Hypothalamus (tissue), 51 donors: ENCODE data around the gene TMEM145.
"Not testable (repeated sequence)": the region's sequence is repeated elsewhere in the genome, so short reads cannot be mapped to it uniquely, and the experiment has no call there.

Source experiments
- DNase-seq, 51 donors: peaks; one replicate each; lab custom pipeline; 2025; lab: John Stamatoyannopoulos, UW

The TMEM145 gene

GRCh38 chr19:42332059-42332458, 18.9 kb downstream of the TMEM145 start:
- no peak for DNase-seq

- DNase-seq: no peak
These were observed 19.9 kb downstream of the TMEM145 start for GRCh38 chr19:42333018-42333417.

DNA sequence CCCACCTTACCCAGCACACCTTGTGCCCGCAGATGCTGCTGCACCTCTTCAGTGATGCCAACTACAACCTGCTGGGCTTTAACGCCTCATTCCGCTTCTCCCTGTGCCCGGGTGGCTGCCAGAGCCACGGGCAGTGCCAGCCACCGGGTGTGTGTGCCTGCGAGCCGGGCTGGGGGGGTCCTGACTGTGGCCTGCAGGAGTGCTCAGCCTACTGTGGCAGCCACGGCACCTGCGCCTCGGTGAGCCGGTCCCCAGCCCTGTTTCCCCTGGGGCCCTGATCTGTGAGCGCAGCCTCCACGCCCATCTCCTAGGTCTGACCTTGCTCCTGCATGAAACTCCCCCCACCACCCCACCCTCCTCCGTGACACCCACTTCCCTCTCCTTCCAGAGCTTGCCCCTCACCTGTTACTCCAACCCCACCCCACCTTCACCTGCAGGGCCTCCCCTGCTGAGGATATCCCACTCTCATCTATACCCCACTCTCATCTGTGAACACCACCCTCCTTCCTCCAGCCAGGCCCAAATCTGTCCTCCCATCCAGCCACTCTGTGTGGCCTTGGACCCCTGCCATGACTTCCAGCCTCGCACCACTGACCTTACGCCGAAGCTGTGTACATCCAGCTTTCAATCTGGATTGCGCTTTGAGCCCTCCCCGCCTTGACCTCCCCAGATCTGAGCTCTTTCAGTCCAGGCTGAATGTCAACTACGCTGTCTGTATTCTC, 21.0 kb downstream of the TMEM145 start:
- no peak for DNase-seq

- no peak for DNase-seq
These were observed 21.7 kb downstream of the TMEM145 start for GRCh38 chr19:42334697-42335373.

DNA sequence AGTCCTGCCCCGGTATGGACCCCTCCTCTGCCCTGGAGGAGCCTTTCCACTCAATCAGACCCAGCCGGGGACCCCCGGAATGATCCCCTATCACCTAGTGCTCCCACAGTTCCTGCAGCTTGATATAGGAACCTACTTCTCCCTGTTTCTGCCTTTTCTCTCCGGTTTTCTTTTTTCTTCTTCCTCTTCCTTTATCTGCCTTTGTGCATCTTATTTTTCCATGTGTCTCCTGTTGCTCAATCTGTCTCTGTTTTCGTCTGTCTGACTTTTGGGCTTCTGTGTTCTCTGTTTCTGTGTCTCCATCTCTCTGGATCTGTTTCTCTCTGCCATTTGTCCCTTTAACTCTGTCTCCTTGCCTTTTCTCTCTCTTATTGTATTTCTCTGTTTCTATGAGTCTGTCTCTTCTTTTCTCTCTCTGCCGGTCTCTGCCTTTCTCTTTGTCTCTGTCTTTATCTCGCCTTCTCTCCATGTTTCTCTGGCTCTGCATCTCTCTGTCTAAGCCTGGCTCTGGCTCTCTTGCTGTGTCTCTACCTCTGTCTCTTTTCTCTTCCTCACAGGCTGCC, 22.3 kb downstream of the TMEM145 start:
- DNase-seq: no peak

- no peak for DNase-seq
These were observed 22.9 kb downstream of the TMEM145 start for GRCh38 chr19:42335971-42336370.

- not testable (repeated sequence) for DNase-seq
These were observed 26.2 kb downstream of the TMEM145 start for GRCh38 chr19:42339126-42339860.

DNA sequence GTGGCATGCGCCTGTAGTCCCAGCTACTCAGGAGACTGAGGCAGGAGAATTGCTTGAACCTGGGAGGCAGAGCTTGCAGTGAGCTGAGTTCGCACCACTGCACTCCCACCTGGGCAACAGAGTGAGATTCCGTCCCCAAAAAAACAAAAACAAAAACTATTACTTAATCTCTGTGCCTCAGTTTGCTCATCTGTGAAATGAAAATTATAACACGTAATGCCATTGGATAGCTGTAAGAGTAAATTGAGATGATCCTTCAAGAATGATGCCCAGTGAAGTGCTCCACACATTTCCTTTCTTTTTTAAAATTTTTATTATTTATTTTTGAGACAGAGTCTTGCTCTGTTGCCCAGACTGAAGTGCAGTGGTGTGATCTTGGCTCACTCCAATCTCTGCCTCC, 26.8 kb downstream of the TMEM145 start:
- DNase-seq: not testable (repeated sequence)

DNA sequence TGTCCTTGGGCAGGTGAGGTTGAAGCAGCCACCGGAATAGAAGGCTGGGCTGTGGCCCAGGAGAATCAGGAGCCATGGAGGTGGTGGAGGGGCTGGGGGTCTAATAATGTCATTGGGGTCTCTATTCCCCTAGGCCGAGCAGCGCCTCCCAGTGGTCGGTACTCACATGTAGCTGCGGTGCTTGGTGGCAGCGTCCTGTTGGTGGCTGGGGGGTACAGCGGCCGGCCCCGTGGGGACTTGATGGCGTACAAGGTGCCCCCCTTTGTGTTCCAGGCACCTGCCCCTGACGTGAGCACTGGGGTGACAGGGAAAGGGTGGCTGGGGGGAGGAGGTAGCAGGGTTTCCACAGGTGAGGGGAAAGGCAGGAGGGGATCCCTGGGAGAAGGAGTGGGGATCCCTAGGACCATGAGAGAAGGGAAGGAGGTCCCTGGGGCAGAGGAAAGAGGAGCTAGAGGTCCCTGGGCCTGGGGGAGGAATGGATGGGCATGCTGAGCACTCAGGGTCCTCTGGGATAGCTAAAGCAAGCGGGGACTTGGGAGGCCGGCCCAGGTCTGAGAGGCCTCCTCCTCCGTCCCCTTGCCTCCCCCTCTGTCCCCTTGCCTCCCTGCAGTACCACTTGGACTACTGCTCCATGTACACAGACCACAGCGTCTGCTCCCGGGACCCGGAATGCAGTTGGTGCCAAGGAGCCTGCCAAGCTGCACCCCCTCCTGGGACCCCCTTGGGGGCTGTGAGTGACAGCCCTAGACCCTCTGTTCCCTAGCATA, 30.4 kb downstream of the TMEM145 start:
- no peak for DNase-seq

DNA sequence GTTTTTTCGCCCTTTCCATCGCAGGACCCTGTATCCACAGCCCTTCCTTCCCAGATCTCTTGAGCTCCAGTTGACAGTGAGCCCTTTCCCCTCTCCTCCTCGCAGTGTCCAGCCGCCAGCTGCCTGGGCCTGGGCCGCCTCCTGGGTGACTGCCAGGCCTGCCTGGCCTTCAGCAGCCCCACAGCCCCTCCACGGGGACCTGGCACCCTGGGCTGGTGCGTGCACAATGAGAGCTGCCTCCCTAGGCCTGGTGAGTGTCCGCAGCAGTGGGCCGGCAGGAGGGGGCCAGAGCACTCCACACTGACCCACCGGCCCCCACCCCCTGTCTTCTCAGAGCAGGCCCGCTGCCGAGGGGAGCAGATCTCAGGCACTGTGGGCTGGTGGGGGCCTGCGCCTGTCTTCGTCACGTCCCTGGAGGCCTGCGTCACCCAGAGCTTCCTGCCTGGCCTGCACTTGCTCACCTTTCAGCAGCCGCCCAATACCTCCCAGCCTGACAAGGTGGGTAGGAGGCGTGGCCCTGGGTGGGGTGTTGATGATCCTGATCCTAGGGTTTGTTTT, 31.3 kb downstream of the TMEM145 start:
- DNase-seq: no peak

DNA sequence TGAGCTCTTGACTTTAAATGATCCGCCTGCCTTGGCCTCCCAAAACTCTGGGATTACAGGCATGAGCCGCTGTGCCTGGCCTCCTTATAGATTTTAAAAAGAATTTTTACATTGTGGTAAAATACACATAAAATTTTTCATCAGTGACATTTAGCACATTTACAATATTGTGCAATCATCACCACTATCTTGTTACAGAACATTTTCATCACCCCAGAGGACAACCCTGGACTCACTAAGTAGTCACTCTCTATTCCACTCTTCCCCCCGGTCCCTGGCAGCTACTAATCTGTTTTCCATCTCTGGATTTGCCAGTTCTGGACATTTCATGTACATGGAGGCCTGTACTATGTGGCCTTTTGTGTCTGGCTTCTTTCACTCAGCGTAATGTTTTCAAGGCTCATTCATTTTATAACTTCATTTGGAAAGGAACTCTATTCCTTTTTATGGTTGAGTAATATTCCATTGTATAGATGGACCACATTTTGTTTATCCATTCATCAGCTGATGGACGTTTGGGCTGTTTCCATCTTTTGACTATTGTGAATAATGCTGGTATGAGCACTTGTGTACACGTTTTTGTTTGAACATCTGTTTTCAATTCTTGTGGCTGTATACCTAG, 32.2 kb downstream of the TMEM145 start:
- DNase-seq: no peak

- DNase-seq: no peak
These were observed 35.1 kb downstream of the TMEM145 start for GRCh38 chr19:42348211-42348610.

DNA sequence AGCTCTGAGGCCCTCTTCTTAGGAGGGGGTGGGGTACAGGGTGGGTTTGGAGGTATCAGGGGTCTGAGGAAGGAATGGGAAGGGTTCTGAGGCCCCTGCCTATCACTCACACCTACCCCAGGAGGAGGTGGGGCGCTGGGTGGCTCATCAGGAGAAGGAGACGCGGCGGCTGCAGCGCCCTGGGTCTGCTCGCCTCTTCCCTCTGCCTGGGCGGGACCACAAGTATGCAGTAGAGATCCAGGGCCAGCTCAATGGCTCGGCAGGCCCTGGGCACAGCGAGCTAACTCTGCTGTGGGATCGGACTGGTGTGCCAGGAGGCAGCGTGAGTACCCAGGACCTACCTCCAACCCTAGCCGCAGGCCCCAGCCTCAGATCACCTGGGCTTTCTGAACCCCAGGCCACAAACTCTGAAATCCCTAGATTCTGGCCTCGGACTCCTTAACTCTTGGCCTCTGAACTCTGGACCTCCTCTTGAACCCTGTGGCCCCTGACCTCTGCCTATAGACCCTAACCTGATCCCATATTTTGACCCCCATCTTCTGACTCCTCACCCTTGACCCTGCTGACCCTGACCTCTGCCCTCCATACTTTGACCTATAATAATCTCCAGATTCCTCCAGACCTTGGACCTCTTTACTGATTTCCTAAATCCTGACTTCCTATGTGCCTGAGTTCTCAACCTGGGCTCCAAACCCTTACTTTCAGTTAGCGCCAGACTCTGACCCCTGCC, 36.4 kb downstream of the TMEM145 start:
- no peak for DNase-seq

DNA sequence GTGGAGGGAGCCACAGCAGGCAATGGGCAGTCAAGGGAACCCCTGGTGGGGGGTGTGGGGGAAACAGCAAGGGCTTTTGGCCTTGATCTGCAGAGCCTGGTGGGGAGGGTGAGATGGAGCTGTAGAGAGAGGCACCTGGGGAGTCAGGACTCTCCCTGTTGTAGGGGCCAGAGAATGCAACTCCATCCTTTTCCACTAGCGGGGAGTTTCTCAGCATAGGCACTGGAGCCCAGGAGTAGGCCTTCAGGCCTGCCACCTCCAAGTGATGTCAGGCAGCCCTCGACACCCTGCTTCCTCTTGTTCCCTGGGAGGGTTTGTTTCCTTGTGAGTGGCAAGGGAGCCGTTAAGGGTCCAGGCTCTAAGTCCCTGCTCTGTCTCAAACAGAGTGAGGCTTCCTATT, 37.3 kb downstream of the TMEM145 start:
- DNase-seq: no peak

GRCh38 chr19:42351079-42351735, 38.1 kb downstream of the TMEM145 start:
- DNase-seq: no peak

DNA sequence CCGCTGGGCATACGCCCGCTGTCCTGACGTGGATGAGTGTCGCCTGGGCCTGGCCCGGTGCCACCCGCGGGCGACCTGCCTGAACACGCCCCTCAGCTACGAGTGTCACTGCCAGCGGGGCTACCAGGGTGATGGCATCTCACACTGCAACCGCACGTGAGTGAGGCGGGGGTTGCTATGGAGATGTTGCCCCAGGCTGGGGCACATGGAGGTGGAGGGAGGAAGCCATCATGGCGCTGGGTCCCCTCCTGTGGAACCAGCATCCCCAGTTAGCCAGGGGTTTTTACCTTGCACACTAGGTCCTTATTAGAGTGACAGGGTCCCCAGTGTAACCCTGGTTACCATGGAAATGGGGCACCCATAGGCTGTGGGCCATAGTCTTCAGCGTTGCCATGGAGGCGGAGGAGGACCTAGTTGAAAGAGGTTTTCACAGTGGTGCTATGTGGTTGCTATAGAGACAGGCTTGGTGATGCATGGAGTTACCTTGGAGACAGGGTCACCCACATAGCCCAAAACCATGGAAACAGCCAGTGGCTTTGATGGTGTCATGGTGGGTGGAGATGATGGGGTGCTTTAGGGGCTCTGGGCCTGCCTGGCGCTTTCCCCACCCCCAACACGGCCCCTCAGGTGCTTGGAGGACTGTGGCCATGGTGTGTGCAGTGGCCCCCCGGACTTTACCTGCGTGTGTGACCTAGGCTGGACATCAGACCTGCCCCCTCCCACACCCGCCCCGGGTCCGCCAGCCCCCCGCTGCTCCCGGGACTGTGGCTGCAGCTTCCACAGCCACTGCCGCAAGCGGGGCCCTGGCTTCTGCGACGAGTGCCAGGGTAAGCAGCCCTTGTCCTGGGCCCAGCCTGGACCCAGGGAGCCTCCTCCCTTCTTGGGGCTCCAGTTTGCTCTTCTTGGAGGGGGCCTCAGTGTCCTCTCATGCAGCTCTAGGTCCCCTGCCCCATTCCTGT, 39.5 kb downstream of the TMEM145 start:
- DNase-seq: peak in 43 of 51 donors; percentile 5 to 93 (median 63)

DNA sequence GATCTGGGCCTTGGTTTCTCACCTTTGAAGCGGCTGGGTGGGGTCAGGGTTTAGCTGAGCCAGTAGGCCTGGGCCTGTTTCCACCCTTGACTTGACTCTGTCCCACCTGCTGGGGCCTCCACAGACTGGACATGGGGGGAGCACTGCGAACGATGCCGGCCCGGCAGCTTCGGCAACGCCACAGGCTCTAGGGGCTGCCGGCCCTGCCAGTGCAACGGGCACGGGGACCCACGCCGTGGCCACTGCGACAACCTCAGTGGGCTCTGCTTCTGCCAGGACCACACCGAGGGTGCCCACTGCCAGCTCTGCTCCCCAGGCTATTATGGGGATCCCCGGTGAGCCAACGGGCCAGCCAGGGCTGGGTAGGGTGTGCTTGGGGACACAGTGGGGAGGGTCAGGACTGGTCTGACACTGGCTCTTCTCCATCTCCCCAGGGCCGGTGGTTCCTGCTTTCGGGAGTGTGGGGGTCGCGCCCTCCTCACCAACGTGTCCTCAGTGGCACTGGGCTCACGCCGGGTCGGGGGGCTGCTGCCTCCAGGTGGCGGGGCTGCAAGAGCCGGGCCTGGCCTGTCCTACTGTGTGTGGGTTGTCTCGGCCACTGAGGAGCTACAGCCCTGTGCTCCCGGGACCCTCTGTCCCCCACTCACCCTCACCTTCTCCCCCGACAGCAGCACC, 40.4 kb downstream of the TMEM145 start:
- DNase-seq: no peak
